D721Med (cell line): ENCODE data around the gene TMEM101.

Source experiments
- DNase-seq: peaks from one replicate; pipeline ENCODE4 v3.0.0; 2011; ENCODE audit warnings: low spot score; ENCODE audit not compliant: insufficient read length
- FAIRE-seq: peaks from 2 replicates; lab custom pipeline; 2011; peaks lifted over from hg19 to GRCh38; lab: Jason Lieb, UNC
- TF ChIP-seq, protein P1 (sequence below): IDR thresholded peaks from 2 replicates; pipeline ENCODE4 v1.5.1; 2012; ENCODE audit warnings: mild to moderate bottlenecking, control low read depth; ENCODE audit not compliant: insufficient read depth; ENCODE audit errors: missing control alignments

Gene TMEM101

DNA sequence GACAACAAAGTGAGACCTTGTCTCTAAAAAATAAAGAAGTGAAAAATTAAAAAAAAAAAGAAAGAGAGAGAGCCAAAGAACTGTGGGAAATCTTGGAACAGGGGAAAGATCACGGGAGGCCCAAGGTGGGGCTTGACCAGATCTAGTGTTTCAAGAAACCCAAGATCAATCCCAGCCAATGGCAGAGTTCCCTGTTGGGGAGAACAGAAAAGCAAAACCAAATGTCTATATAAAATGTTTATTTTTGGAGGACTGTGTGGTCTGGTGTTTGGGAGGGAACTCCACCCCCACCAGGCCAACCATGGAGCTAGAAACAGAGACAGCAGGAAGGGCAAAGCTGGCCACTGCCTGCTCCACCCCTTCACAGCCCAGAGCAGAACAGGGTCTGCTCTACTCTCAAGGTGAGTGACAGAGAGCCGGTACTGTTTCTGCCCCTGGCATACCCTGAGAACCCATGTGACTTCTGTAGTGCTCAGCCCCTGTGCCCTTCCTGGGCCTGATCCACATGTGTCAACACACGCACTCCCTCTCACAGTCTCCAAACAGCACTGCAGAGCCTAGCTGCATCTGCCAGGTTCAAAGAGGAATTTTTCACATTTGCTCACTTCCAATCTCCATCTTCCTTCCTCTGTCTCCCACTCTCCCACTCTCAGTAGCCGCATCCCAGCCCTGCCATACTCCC, 3.7 kb downstream of the TMEM101 start:
- no peak for FAIRE-seq
- TF ChIP-seq, protein P1, sequence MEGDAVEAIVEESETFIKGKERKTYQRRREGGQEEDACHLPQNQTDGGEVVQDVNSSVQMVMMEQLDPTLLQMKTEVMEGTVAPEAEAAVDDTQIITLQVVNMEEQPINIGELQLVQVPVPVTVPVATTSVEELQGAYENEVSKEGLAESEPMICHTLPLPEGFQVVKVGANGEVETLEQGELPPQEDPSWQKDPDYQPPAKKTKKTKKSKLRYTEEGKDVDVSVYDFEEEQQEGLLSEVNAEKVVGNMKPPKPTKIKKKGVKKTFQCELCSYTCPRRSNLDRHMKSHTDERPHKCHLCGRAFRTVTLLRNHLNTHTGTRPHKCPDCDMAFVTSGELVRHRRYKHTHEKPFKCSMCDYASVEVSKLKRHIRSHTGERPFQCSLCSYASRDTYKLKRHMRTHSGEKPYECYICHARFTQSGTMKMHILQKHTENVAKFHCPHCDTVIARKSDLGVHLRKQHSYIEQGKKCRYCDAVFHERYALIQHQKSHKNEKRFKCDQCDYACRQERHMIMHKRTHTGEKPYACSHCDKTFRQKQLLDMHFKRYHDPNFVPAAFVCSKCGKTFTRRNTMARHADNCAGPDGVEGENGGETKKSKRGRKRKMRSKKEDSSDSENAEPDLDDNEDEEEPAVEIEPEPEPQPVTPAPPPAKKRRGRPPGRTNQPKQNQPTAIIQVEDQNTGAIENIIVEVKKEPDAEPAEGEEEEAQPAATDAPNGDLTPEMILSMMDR: no peak
- no peak for DNase-seq

DNA sequence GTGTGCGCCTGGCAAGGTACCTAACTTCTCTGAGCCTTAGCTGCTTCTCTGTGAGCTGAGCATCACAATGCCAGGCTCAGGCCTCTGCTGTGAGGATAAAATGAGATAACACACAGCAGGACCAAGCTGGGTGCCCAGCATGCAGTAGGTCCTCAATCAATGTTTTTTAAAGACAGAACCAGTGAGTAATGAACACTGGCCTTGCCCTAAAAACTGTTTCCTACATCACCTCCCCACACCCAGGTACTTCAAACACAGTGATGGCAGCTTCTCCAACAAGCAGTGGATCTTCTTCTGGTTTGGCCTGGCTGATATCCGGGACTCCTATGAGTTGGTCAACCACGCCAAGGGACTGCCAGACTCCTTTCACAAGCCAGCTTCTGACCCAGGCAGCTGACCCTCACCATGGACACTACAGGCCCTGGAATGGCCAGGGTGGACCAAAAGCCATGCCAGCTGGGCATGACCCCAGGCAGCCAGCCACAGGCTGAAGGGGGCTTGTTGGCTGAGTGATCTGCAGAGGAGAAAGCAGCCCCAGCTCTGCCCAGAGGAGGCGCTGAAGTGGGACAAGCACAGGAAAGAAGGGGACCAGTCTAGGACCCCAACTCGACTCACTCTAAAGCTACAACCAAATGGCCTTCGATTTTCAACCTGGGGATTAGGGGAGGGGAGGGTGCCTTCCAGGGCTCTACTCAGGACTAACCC, 6.4 kb downstream of the TMEM101 start:
- FAIRE-seq: no peak
- TF ChIP-seq, protein P1: no peak
- DNase-seq: no peak

DNA sequence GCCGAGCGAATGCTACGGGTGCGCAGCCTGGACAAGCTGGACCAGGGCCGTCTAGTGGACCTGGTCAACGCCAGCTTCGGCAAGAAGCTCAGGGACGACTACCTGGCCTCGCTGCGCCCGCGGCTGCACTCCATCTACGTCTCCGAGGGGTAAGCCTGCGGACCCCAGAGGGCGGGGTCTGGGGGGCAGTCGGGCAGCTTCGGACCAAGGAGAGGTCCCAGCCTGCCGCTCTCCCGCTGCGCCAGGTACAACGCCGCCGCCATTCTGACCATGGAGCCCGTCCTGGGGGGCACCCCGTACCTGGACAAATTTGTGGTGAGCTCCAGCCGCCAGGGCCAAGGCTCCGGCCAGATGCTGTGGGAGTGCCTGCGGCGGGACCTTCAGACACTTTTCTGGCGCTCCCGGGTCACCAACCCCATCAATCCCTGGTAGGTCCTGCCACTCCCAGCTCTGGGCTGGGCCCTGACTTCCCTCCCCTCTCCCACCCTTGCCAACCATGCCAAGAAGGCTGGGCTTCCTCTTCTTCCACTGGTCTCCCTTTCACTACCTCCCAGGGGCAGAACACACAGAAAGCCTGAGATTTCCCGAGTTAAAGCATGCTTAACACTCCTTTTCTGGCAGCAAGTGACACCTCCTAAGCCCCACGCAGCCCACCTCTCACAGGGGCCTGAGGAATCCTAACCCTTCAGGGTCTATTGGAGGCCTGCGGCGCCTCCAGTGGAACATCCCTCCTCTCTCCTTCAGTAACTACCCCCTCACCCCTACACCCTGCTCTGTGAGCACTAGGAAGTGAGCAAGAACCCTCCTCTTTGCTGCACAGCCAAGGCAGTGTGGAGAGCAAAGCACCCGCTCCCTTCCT, 7.2 kb downstream of the TMEM101 start:
- FAIRE-seq (no peak), DNase-seq (no peak)
- TF ChIP-seq, protein P1: no peak

DNA sequence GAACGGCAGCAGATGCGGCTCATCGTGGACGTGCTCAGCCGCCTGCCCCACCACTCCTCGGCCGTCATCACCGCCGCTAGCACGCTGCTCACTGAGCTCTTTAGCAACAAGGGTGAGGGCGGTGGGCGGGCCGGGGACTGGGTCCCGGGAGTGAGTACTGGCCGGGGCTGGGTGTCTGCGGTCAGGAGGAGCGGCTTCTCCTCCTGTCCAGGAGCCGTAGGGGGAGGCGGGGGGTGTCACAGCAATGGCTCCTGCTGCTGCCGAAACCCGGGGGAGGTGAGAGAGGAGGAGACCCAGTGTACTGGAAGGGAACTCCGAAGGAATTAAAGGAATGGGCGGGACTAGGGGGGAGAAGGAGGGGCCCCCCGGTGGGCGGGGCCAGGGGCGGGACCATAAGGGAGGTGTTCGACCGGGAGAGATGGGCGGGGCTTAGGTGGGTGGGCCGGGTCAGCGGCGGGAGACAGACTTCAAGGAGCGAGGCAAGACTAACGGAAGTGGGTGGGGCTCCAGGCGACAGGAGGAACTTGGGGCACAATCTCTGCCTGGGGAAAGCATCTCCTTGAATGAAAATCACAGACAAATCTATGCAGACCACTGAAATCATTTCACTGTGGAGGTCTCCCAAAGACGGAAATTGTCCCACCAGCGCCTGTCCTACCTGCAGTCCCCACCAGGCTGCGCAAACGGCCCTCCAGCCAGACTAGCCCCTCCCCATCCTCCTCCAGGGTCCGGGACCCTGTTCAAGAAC, 8.0 kb downstream of the TMEM101 start:
- FAIRE-seq (no peak), DNase-seq (peak; percentile 87)
- TF ChIP-seq, protein P1: peak; percentile 83

DNA sequence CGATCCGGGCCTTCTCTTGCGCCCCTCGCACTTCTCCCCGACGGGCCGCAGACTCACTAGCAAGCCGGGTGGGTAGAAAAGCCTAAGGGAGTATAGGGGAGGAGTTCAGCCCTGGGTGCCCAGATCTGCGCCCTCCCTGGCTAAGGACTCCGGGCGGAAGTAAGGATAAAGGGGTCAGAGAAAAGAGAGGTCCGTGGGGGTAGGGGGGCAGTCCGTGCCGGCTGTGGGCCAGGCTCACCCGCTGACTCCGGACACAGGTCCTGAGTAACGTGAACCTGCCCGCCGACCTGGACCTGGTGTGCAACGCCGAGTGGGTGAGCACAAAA, 8.5 kb downstream of the TMEM101 start:
- TF ChIP-seq, protein P1: no peak
- no peak for DNase-seq
- FAIRE-seq: no peak

DNA sequence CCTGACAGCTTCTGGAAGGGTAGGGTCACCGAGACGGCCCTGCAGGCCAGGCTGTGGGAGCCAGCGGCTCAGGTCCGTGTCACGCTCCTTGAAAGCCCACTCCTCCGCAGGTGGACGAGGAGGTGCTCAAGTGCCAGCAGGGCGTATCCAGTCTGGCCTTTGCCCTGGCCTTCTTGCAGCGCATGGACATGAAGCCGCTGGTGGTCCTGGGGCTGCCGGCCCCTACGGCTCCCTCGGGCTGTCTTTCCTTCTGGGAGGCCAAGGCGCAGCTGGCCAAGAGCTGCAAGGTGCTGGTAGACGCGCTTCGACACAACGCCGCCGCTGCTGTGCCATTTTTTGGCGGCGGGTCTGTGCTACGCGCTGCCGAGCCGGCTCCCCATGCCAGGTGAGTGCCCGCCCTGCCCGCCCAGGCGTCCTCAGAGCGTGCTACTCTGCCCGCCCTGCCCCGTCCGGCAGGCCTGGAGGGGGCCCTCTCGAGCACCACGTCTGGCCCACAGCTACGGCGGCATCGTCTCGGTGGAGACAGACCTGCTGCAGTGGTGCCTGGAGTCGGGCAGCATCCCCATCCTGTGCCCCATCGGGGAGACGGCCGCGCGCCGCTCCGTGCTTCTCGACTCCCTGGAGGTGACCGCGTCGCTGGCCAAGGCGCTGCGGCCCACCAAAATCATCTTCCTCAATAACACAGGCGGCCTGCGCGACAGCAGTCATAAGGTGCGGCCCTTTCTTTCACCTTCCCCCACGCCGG, 9.1 kb downstream of the TMEM101 start:
- FAIRE-seq: no peak
- TF ChIP-seq, protein P1: no peak
- no peak for DNase-seq
